ENCODE data around the gene SLC39A10.

DNA sequence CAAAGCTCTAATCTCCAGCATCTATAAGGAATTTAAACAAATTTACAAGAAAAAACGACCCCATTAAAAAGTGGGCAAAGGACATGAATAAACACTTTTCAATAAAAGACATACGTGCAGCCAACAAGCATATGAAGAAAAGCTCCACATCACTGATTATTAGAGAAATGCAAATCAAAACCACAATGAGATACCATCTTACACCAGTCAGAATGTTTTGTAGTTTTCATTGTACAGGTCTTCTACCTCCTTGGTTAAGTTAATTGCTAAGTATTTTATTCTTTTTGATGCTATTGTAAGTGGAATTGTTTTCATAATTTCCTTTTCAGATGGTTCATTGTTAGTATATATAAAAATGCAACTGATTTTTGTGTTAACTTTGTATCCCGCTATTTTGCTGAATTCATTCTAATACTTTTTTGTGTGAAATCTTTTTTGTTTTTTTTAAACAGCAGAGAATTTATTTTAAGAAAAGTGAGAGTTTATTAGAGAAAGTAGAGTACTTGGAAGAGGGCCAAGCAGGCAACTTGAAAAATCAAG is 40.7 kb downstream of the SLC39A10 start:
- TF ChIP-seq POLR2AphosphoS5 (IDR thresholded peaks at IDR 0.05): no peak
- TF ChIP-seq, protein P1, sequence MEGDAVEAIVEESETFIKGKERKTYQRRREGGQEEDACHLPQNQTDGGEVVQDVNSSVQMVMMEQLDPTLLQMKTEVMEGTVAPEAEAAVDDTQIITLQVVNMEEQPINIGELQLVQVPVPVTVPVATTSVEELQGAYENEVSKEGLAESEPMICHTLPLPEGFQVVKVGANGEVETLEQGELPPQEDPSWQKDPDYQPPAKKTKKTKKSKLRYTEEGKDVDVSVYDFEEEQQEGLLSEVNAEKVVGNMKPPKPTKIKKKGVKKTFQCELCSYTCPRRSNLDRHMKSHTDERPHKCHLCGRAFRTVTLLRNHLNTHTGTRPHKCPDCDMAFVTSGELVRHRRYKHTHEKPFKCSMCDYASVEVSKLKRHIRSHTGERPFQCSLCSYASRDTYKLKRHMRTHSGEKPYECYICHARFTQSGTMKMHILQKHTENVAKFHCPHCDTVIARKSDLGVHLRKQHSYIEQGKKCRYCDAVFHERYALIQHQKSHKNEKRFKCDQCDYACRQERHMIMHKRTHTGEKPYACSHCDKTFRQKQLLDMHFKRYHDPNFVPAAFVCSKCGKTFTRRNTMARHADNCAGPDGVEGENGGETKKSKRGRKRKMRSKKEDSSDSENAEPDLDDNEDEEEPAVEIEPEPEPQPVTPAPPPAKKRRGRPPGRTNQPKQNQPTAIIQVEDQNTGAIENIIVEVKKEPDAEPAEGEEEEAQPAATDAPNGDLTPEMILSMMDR (IDR thresholded peaks at IDR 0.05): no peak
- TF ChIP-seq POLR2A (IDR thresholded peaks at IDR 0.05): no peak
- TF ChIP-seq EP300 (IDR thresholded peaks at IDR 0.05): no peak

Measured in sigmoid colon (tissue), 4 donors.